ENCODE results near the gene FAM216B. TPM values are rescaled to one million over a fixed set of nuclear protein-coding genes. Genes with fewer than 3 reads are reported as not detected.

Gene FAM216B
- total RNA-seq, 1 donor from 2014 or later: not detected

GRCh38 chr13:42807241-42807640 lies 25.9 kb downstream of the FAM216B start:
- Mint-ChIP-seq H3K4me1 (ENCODE audit: low read depth, unreplicated experiment) (peaks cover 1% of the 10 kb centered on the region), H3K27ac (ENCODE audit: unreplicated experiment) (no peak overlapping the region), H3K36me3 (ENCODE audit: low read depth, unreplicated experiment) (no peaks in the 10 kb centered on the region), H3K9me3 (ENCODE audit: unreplicated experiment) (no peaks in the 10 kb centered on the region), H3K27me3 (ENCODE audit: low read depth, unreplicated experiment) (no peaks in the 10 kb centered on the region), H3K4me3 (ENCODE audit: unreplicated experiment) (no peak overlapping the region)
- Histone ChIP-seq H3K27me3 (ENCODE audit: insufficient read depth, low read length) (no peaks in the 10 kb centered on the region), H3K9me3 (ENCODE audit: insufficient read depth, low read depth, low read length) (no peaks in the 10 kb centered on the region), H3K9ac (ENCODE audit: low read length) (no peak overlapping the region), H2AFZ (ENCODE audit: low read depth, low read length) (no peak overlapping the region), H3K27ac (ENCODE audit: low read depth, low read length) (no peak overlapping the region), H3K79me2 (ENCODE audit: insufficient read depth, low read length) (no peaks in the 10 kb centered on the region), H3K36me3 (ENCODE audit: insufficient read depth, low read length) (no peaks in the 10 kb centered on the region), H3K4me3 (ENCODE audit: insufficient read depth, low read depth, low read length) (no peak overlapping the region), H3K4me1 (ENCODE audit: insufficient read depth, low read length) (no peaks in the 10 kb centered on the region), H4K20me1 (ENCODE audit: insufficient read depth, low read length) (no peaks in the 10 kb centered on the region), H3K4me2 (ENCODE audit: low read length) (no peak overlapping the region)
- no peak for DNase-seq (ENCODE audit: low read depth)
- TF ChIP-seq, protein P1, sequence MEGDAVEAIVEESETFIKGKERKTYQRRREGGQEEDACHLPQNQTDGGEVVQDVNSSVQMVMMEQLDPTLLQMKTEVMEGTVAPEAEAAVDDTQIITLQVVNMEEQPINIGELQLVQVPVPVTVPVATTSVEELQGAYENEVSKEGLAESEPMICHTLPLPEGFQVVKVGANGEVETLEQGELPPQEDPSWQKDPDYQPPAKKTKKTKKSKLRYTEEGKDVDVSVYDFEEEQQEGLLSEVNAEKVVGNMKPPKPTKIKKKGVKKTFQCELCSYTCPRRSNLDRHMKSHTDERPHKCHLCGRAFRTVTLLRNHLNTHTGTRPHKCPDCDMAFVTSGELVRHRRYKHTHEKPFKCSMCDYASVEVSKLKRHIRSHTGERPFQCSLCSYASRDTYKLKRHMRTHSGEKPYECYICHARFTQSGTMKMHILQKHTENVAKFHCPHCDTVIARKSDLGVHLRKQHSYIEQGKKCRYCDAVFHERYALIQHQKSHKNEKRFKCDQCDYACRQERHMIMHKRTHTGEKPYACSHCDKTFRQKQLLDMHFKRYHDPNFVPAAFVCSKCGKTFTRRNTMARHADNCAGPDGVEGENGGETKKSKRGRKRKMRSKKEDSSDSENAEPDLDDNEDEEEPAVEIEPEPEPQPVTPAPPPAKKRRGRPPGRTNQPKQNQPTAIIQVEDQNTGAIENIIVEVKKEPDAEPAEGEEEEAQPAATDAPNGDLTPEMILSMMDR (IDR thresholded peaks at IDR 0.05; ENCODE audit: insufficient read depth, low read depth, low read length): no peak
- no peak for TF ChIP-seq EZH2 (IDR thresholded peaks at IDR 0.05; ENCODE audit: insufficient read depth, low read length)
- no peak for FAIRE-seq

GRCh38 chr13:42807866-42808265 lies 26.5 kb downstream of the FAM216B start:
- no peak overlapping the region for H3K9ac ChIP-seq (ENCODE audit: low read length)
- H3K36me3 ChIP-seq (ENCODE audit: insufficient read depth, low read length): no peaks in the 10 kb centered on the region
- H3K4me1 Mint-ChIP-seq (ENCODE audit: low read depth, unreplicated experiment): peaks cover 2% of the 10 kb centered on the region
- no peaks in the 10 kb centered on the region for H3K27me3 Mint-ChIP-seq (ENCODE audit: low read depth, unreplicated experiment)
- no peaks in the 10 kb centered on the region for H3K4me1 ChIP-seq (ENCODE audit: insufficient read depth, low read length)
- FAIRE-seq: no peak
- no peaks in the 10 kb centered on the region for H3K9me3 Mint-ChIP-seq (ENCODE audit: unreplicated experiment)
- no peak overlapping the region for H3K27ac Mint-ChIP-seq (ENCODE audit: unreplicated experiment)
- no peaks in the 10 kb centered on the region for H3K9me3 ChIP-seq (ENCODE audit: insufficient read depth, low read depth, low read length)
- H4K20me1 ChIP-seq (ENCODE audit: insufficient read depth, low read length): no peaks in the 10 kb centered on the region
- H2AFZ ChIP-seq (ENCODE audit: low read depth, low read length): no peak overlapping the region
- no peaks in the 10 kb centered on the region for H3K27me3 ChIP-seq (ENCODE audit: insufficient read depth, low read length)
- H3K79me2 ChIP-seq (ENCODE audit: insufficient read depth, low read length): no peaks in the 10 kb centered on the region
- H3K27ac ChIP-seq (ENCODE audit: low read depth, low read length): no peak overlapping the region
- no peak overlapping the region for H3K4me2 ChIP-seq (ENCODE audit: low read length)
- DNase-seq (ENCODE audit: low read depth): peak; percentile 25
- no peak overlapping the region for H3K4me3 ChIP-seq (ENCODE audit: insufficient read depth, low read depth, low read length)
- TF ChIP-seq, protein P1 (IDR thresholded peaks at IDR 0.05; ENCODE audit: insufficient read depth, low read depth, low read length): no peak
- H3K36me3 Mint-ChIP-seq (ENCODE audit: low read depth, unreplicated experiment): no peaks in the 10 kb centered on the region
- no peak overlapping the region for H3K4me3 Mint-ChIP-seq (ENCODE audit: unreplicated experiment)

DNA sequence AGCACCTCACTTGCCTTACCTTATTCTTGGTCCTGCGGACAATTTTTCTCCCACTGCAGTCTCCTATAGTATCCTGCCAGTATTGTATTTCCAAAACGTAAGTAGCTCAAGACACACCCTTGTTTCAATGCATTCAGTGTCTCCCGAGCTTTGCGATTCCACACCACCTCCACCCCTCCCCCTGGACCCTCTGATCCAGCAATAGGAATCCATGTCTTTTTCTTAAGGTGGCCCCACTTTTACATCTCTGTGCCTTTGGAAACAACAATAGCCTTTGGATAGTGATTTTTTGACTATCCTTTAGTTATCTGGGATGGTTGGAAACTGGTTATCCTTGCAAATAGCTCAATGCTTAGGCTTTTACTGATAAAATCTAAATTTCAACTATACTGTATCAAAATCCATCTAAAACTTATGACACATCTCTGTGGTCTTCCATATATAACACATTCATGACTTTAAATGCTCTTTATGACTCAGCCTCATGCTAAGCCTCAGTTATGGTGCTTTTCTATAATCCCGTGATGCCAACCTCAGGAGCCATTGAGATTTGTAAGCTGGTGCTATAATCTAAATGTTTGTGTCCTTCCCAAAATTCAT lies 27.1 kb downstream of the FAM216B start:
- Histone ChIP-seq H3K4me3 (ENCODE audit: insufficient read depth, low read depth, low read length) (no peak overlapping the region), H4K20me1 (ENCODE audit: insufficient read depth, low read length) (no peaks in the 10 kb centered on the region), H2AFZ (ENCODE audit: low read depth, low read length) (no peak overlapping the region), H3K79me2 (ENCODE audit: insufficient read depth, low read length) (no peaks in the 10 kb centered on the region), H3K36me3 (ENCODE audit: insufficient read depth, low read length) (no peaks in the 10 kb centered on the region), H3K27me3 (ENCODE audit: insufficient read depth, low read length) (no peaks in the 10 kb centered on the region), H3K9me3 (ENCODE audit: insufficient read depth, low read depth, low read length) (no peaks in the 10 kb centered on the region), H3K9ac (ENCODE audit: low read length) (no peak overlapping the region), H3K27ac (ENCODE audit: low read depth, low read length) (no peak overlapping the region), H3K4me2 (ENCODE audit: low read length) (no peak overlapping the region), H3K4me1 (ENCODE audit: insufficient read depth, low read length) (no peaks in the 10 kb centered on the region)
- Mint-ChIP-seq H3K4me3 (ENCODE audit: unreplicated experiment) (no peak overlapping the region), H3K27me3 (ENCODE audit: low read depth, unreplicated experiment) (no peaks in the 10 kb centered on the region), H3K36me3 (ENCODE audit: low read depth, unreplicated experiment) (no peaks in the 10 kb centered on the region), H3K4me1 (ENCODE audit: low read depth, unreplicated experiment) (peaks cover 3% of the 10 kb centered on the region), H3K9me3 (ENCODE audit: unreplicated experiment) (no peaks in the 10 kb centered on the region), H3K27ac (ENCODE audit: unreplicated experiment) (no peak overlapping the region)
- TF ChIP-seq, protein P1 (IDR thresholded peaks at IDR 0.05; ENCODE audit: insufficient read depth, low read depth, low read length): no peak
- DNase-seq (ENCODE audit: low read depth): peak; percentile 21
- no peak for FAIRE-seq

Data from astrocyte (in vitro differentiated cells and primary cell).